GM12801 (cell line): ENCODE measurements around the gene NOD2.

Experiments used
- TF ChIP-seq, protein P1 (sequence below): IDR thresholded peaks from one replicate; pipeline ENCODE4 v1.5.1; 2011; ENCODE audit warnings: control low read depth; ENCODE audit not compliant: insufficient read length; ENCODE audit errors: extremely low read depth

The NOD2 gene

DNA sequence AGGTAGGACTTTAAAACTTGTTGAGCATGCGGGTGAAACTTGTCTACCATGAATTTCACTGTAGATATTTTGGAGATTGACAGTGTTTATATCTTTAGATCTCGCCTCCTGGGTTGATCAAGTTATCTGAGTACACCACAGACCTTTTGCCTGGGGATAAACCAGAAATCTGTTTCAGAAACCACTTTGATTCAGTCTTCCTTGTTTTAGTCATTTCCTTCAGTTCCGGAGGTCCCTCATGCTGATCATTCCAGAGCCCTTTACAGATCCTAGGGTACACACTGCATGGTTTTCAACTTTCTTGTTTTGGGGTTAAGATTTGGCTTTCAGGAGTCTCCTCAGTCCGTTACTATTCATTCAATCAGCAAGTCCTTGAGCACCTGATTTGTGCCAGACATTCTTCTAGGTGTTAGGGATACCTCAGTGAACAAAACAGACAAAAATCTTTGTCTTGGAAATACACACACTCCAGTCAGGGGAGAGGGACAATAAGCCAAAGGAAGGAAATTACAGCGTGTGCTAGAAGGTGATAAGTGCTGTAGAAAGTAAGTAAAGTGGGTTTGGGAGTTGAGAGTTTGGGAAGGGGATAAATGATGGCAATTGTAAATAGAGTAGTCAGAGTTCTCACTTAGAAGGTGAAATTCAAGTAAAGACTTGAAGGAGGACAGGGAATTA is 12.2 kb downstream of the NOD2 start:
- TF ChIP-seq, protein P1, sequence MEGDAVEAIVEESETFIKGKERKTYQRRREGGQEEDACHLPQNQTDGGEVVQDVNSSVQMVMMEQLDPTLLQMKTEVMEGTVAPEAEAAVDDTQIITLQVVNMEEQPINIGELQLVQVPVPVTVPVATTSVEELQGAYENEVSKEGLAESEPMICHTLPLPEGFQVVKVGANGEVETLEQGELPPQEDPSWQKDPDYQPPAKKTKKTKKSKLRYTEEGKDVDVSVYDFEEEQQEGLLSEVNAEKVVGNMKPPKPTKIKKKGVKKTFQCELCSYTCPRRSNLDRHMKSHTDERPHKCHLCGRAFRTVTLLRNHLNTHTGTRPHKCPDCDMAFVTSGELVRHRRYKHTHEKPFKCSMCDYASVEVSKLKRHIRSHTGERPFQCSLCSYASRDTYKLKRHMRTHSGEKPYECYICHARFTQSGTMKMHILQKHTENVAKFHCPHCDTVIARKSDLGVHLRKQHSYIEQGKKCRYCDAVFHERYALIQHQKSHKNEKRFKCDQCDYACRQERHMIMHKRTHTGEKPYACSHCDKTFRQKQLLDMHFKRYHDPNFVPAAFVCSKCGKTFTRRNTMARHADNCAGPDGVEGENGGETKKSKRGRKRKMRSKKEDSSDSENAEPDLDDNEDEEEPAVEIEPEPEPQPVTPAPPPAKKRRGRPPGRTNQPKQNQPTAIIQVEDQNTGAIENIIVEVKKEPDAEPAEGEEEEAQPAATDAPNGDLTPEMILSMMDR, result no peak

DNA sequence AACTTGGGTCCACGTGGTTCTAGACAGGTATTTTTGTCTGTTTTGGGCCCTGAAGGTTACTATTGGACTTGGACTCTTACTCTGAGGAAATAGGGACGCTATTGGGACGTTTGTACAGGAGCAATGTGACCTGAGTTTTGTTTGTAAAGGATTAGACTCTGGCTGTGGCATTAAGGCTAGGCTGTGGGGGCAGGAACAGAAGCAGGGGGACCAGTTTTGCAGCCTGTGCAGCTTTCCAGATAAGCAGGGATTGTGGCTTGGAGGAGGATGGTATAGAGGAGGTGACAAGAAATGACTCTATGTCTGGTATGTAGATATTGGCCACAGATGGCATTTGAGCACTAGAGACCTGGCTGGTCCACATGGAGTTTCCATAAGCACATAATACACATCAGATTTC is 12.8 kb downstream of the NOD2 start:
- TF ChIP-seq, protein P1, result no peak

DNA sequence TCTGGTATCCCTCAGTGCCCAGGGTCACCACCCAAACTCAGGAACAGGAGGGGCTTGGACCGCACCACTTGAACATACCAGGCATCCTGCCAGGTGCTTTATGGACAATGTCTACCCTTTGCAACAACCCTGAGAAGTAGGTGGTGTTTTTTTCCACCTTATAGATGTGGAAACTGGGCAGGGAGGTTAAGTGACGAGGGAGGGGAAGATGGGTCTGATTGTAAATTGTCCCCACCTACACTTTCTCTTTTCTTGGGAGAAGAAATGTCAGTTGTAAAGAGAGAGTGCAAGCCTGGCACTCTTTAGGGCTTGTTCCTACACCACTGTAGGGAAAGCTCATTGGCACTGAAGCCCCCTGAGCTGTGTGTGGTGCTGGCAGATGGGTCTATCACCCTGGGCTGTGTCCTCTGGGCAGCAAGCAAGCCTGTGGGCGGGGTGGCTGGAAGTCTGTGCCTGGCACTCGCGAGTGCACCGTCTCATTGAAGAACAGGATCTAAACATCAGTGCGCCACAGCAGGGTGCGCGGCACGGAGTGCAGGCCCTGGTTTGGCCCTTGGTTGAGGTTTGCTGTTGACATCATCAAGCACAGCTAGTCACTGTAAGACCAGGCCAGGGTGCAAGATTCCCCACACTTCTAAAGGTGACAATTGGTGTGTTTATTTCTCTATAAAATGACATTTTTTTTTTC is 15.1 kb downstream of the NOD2 start:
- TF ChIP-seq, protein P1, result no peak

DNA sequence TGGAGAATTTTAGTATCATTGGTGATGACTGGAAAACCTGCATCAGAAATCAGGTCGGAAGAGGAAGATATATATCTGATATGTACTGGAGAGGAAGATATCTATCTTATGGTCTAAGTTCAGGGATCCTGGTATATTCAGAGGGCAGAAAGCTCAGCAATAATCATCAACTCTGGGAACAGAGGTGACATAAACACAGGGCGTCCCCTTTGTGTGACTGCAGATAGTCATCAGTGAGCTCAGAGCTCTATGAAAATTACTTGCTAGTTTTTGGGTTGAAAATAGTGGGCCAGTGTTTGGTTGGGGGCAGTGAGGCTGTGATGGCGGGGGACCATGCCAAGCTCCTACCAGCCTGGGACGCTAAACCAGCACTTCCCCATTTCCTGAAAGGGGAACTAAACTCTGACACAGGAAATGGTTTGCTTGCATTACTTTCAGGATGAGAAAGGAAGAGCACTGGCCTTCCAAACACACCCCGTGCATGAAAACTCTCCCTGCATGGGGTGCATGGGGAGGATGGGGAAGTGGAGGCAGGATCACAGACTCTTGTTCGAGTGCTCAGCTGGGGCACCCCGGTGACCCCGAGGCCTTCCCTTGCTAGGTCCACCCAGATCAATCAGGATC is 15.8 kb downstream of the NOD2 start:
- TF ChIP-seq, protein P1, result no peak

DNA sequence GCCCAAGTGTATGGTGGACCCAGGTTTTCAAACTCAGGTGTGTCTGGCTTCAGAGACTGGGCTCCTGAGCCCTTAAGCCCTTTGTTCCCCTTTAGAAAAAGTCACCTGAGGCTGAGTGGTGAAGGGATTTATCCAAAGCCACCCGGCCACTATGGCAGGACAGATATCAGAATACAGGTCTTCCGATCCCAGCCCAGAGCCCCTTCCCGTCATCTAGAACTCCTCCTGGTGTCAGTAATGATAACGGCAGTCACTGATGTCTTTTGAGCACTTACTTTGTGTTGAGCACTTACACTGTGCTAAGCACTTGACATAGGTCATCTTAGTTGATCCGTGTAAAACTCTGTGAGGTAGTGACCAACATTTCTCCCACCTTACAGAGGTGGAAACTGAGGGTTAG is 16.6 kb downstream of the NOD2 start:
- TF ChIP-seq, protein P1, result no peak

DNA sequence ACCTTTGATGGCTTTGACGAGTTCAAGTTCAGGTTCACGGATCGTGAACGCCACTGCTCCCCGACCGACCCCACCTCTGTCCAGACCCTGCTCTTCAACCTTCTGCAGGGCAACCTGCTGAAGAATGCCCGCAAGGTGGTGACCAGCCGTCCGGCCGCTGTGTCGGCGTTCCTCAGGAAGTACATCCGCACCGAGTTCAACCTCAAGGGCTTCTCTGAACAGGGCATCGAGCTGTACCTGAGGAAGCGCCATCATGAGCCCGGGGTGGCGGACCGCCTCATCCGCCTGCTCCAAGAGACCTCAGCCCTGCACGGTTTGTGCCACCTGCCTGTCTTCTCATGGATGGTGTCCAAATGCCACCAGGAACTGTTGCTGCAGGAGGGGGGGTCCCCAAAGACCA is 17.6 kb downstream of the NOD2 start:
- TF ChIP-seq, protein P1, result no peak

DNA sequence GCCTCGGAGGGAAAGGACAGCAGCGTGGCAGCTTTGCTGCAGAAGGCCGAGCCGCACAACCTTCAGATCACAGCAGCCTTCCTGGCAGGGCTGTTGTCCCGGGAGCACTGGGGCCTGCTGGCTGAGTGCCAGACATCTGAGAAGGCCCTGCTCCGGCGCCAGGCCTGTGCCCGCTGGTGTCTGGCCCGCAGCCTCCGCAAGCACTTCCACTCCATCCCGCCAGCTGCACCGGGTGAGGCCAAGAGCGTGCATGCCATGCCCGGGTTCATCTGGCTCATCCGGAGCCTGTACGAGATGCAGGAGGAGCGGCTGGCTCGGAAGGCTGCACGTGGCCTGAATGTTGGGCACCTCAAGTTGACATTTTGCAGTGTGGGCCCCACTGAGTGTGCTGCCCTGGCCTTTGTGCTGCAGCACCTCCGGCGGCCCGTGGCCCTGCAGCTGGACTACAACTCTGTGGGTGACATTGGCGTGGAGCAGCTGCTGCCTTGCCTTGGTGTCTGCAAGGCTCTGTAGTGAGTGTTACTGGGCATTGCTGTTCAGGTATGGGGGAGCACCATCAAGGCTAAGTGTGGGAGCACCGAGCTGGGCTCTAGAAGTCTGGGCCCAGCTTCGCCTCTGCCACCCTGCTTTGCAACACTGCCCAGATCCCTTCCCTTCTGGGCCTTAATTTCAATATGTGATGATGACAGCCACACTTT is 18.6 kb downstream of the NOD2 start:
- TF ChIP-seq, protein P1, result no peak
